Astrocyte of the cerebellum (primary cell): ENCODE results near the gene ZSWIM6.

Source experiments
- DNase-seq: peaks from one replicate; pipeline ENCODE4 v3.0.0-alpha.2; 2011; ENCODE audit warnings: low read depth
- H3K4me3 ChIP-seq: 2 replicates; pipeline ENCODE4 v1.5.1; 2011; ENCODE audit warnings: mild to moderate bottlenecking, low read depth, low read length, moderate library complexity
- in situ Hi-C: cut with HindIII; loops from 2 replicates; pipeline ENCODE4 v1.10.0; 2017; ENCODE audit warnings: low sequenced_read_pairs
- TF ChIP-seq, protein P1 (sequence below): IDR thresholded peaks from 2 replicates; pipeline ENCODE4 v1.5.1; 2012; ENCODE audit warnings: low read length, low read depth, moderate library complexity, mild to moderate bottlenecking; ENCODE audit errors: missing control alignments

ZSWIM6 gene

DNA sequence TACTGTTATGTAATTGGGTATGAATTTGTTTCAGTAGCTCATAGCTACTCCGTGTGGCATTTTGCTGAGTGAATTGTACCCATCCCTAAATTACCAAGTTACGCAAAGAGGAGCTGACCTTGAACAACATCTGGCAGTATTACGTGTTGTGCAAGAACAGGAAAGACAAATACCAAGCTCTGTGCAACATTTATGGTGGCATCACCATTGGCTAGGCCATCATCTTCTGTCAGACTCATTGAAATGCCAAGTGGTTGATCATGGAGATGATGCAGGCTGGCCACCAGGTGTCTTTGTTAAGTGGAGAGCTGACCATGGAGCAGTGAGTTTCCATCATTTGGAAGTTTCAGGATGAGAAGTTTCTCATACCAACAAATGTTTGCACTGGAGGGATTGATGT is 15.0 kb downstream of the ZSWIM6 start:
- TF ChIP-seq, protein P1, sequence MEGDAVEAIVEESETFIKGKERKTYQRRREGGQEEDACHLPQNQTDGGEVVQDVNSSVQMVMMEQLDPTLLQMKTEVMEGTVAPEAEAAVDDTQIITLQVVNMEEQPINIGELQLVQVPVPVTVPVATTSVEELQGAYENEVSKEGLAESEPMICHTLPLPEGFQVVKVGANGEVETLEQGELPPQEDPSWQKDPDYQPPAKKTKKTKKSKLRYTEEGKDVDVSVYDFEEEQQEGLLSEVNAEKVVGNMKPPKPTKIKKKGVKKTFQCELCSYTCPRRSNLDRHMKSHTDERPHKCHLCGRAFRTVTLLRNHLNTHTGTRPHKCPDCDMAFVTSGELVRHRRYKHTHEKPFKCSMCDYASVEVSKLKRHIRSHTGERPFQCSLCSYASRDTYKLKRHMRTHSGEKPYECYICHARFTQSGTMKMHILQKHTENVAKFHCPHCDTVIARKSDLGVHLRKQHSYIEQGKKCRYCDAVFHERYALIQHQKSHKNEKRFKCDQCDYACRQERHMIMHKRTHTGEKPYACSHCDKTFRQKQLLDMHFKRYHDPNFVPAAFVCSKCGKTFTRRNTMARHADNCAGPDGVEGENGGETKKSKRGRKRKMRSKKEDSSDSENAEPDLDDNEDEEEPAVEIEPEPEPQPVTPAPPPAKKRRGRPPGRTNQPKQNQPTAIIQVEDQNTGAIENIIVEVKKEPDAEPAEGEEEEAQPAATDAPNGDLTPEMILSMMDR: no peak
- no peak for DNase-seq
- in situ Hi-C loops: no loop called here
- H3K4me3 ChIP-seq: no peak overlapping the region

DNA sequence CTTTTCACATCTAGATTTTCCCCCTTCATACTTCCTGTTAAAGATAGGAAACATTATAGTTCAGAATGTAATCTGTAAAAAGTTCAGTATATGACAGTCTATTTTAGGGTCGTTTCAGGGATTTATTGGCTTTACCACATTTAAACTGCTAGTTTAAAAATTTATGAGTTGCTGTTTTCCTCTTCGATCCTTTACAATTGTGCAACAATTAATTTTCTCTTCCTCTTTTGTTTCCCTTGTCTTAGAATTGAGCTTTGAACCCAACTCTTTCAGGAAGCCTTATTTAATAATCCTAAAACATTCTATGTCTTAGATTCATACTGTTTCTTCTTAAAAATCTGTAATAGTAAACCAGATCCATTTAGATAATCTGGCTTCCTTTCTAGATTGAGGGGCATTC is 16.4 kb downstream of the ZSWIM6 start:
- no peak for DNase-seq
- TF ChIP-seq, protein P1: no peak
- in situ Hi-C loops: no loop called here
- H3K4me3 ChIP-seq: no peak overlapping the region

DNA sequence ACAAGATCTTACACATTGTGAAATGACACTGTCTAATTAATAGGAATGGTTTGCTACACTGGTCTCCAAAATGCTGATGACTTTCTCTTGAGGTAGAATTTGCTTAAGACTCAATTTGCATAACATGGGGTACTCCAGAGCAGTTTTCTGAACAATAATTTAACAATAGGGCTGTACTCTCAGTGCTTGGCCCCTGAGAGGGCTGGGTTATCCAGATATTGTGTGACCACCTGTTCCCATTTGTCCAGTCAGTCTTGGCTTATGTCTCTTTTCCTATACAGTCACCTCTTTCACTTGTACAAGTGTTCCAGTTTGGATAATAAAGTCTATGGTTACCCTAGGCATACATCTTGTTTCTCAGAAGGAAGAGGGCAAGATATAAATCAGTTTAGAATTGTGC is 17.9 kb downstream of the ZSWIM6 start:
- TF ChIP-seq, protein P1: no peak
- in situ Hi-C loops: no loop called here
- H3K4me3 ChIP-seq: no peak overlapping the region
- no peak for DNase-seq

- in situ Hi-C loops: no loop called here
- DNase-seq: no peak
- TF ChIP-seq, protein P1: no peak
- no peak overlapping the region for H3K4me3 ChIP-seq
These were observed 18.5 kb downstream of the ZSWIM6 start for GRCh38 chr5:61350535-61350934.

DNA sequence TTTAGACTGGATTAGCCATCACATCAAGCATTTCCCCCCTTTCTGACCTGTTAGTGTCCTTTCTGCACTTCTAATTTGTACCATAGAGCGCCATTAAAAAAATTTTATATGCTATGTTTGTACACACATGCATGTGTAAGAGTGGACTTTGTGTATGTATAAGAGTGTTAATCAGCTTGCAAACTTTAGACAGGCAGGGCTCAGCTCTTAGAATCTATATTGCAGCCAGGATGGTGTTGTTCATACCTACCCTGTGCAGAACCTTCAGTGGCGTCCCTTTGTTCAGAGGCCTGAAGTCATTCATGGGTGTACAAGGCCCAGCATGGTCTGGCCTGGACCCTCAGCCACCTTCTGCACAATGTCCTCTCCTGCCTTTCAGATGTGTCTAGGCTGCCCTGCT is 19.7 kb downstream of the ZSWIM6 start:
- H3K4me3 ChIP-seq: no peak overlapping the region
- in situ Hi-C loops: no loop called here
- DNase-seq: no peak
- TF ChIP-seq, protein P1: no peak

GRCh38 chr5:61352180-61352579 is 20.1 kb downstream of the ZSWIM6 start:
- in situ Hi-C loops: no loop called here

More at GRCh38 chr5:61352180-61352579, 20.1 kb downstream of the ZSWIM6 start:
- no peak for DNase-seq
- H3K4me3 ChIP-seq: no peak overlapping the region
- TF ChIP-seq, protein P1: no peak
